Activated CD8-positive, alpha-beta memory T cell treated with anti-CD3 and anti-CD28 coated beads, Interleukin-2, amount 50 U/mL, for 48 hours (primary cell): ENCODE data around the gene MRPL49.
A peak's percentile ranks its signal among the peaks of the same experiment; 100 is the strongest.
"Not testable (repeated sequence)": the region's sequence is repeated elsewhere in the genome, so short reads cannot be mapped to it uniquely, and the experiment has no call there.

Experiments used
- DNase-seq: peaks from one replicate; pipeline ENCODE4 v3.0.0-alpha.2; 2020

MRPL49 gene

GRCh38 chr11:65118891-65119669 lies 3.0 kb upstream of the MRPL49 start:
- not testable (repeated sequence) for DNase-seq

GRCh38 chr11:65119670-65119995 lies 2.5 kb upstream of the MRPL49 start:
- DNase-seq = no peak

GRCh38 chr11:65120831-65121230 lies 1.3 kb upstream of the MRPL49 start:
- no peak for DNase-seq

GRCh38 chr11:65121447-65121864 lies 665 bp upstream of the MRPL49 start:
- no peak for DNase-seq

GRCh38 chr11:65124480-65125196 lies 2.5 kb downstream of the MRPL49 start:
- DNase-seq = no peak

- no peak for DNase-seq
Observed at GRCh38 chr11:65125197-65126056, 3.3 kb downstream of the MRPL49 start.

- no peak for DNase-seq
Observed at GRCh38 chr11:65126624-65127274, 4.6 kb downstream of the MRPL49 start.

GRCh38 chr11:65127473-65128181 lies 5.5 kb downstream of the MRPL49 start:
- DNase-seq = no peak

- no peak for DNase-seq
Observed at GRCh38 chr11:65128182-65129145, 6.3 kb downstream of the MRPL49 start.

GRCh38 chr11:65129649-65130441 lies 7.7 kb downstream of the MRPL49 start:
- DNase-seq = no peak

- no peak for DNase-seq
Observed at GRCh38 chr11:65130631-65131416, 8.7 kb downstream of the MRPL49 start.

- DNase-seq = no peak
Observed at GRCh38 chr11:65131417-65131776, 9.3 kb downstream of the MRPL49 start.

GRCh38 chr11:65131895-65132237 lies 9.7 kb downstream of the MRPL49 start:
- no peak for DNase-seq

- no peak for DNase-seq
Observed at GRCh38 chr11:65132238-65132987, 10.3 kb downstream of the MRPL49 start.

- no peak for DNase-seq
Observed at GRCh38 chr11:65132988-65133700, 11.0 kb downstream of the MRPL49 start.

- DNase-seq = no peak
Observed at GRCh38 chr11:65133724-65134123, 11.6 kb downstream of the MRPL49 start.

GRCh38 chr11:65134240-65134951 lies 12.3 kb downstream of the MRPL49 start, which contains the start of gene SYVN1:
Gene SYVN1, minus strand, starts transcription at chr11:65134519. Its CDS starts 918 bp downstream, at chr11:65133601.
- peak; percentile 95 for DNase-seq
